ENCODE data around the gene LYPD6B. TPM values are rescaled to one million over a fixed set of nuclear protein-coding genes. Genes with fewer than 3 reads are reported as not detected.

LYPD6B gene
- total and polyA plus RNA-seq, 2 donors from 2014 or later, result 9.4 to 17.6 TPM

GRCh38 chr2:149047118-149047517 lies 8.6 kb downstream of the LYPD6B start:
- intact Hi-C loops (cut with DNase I), result no loop called here
- no peak for TF ChIP-seq CTCF (IDR thresholded peaks at IDR 0.05; ENCODE audit: borderline replicate concordance, extremely low read depth, insufficient read depth)
- Histone ChIP-seq H3K4me1 (ENCODE audit: control insufficient read depth in 2 of 3, insufficient read depth in 2 of 3, low read depth in 1 of 3, low read length in 3 of 3) (no peaks in the 10 kb centered on the region), H3K4me3 (ENCODE audit: low read length in 3 of 3) (no peak overlapping the region), H3K9ac (ENCODE audit: low read length in 3 of 3) (no peak overlapping the region), H3K36me3 (ENCODE audit: control insufficient read depth in 2 of 3, insufficient read depth in 3 of 3, low read length in 3 of 3) (no peaks in the 10 kb centered on the region), H3K9me3 (ENCODE audit: control insufficient read depth in 2 of 3, insufficient read depth in 1 of 3, low read length in 3 of 3) (peaks cover 0 to 7% (median 0%) of the 10 kb centered on the region in 3 donors), H3K27me3 (ENCODE audit: control insufficient read depth, insufficient read depth, low read length) (no peaks in the 10 kb centered on the region), H3K27ac (ENCODE audit: low read depth in 2 of 2, low read length in 2 of 2) (no peak overlapping the region)
- DNase-seq (no peak), FAIRE-seq (no peak)

- Histone ChIP-seq H3K4me3 (ENCODE audit: low read length in 3 of 3) (no peak overlapping the region), H3K27me3 (ENCODE audit: control insufficient read depth, insufficient read depth, low read length) (no peaks in the 10 kb centered on the region), H3K9ac (ENCODE audit: low read length in 3 of 3) (no peak overlapping the region), H3K36me3 (ENCODE audit: control insufficient read depth in 2 of 3, insufficient read depth in 3 of 3, low read length in 3 of 3) (no peaks in the 10 kb centered on the region), H3K4me1 (ENCODE audit: control insufficient read depth in 2 of 3, insufficient read depth in 2 of 3, low read depth in 1 of 3, low read length in 3 of 3) (no peaks in the 10 kb centered on the region), H3K9me3 (ENCODE audit: control insufficient read depth in 2 of 3, insufficient read depth in 1 of 3, low read length in 3 of 3) (peaks cover 0 to 7% (median 0%) of the 10 kb centered on the region in 3 donors), H3K27ac (ENCODE audit: low read depth in 2 of 2, low read length in 2 of 2) (no peak overlapping the region)
- no peak for DNase-seq
- FAIRE-seq, result no peak
- TF ChIP-seq CTCF (IDR thresholded peaks at IDR 0.05; ENCODE audit: borderline replicate concordance, extremely low read depth, insufficient read depth), result no peak
- intact Hi-C loops (cut with DNase I), result no loop called here
Observed at GRCh38 chr2:149049142-149049541, 10.6 kb downstream of the LYPD6B start.

GRCh38 chr2:149050188-149050587 lies 11.7 kb downstream of the LYPD6B start:
- DNase-seq (no peak), FAIRE-seq (no peak)
- no peaks in the 10 kb centered on the region for H3K36me3 ChIP-seq (ENCODE audit: control insufficient read depth in 2 of 3, insufficient read depth in 3 of 3, low read length in 3 of 3)
- no peak overlapping the region for H3K9ac ChIP-seq (ENCODE audit: low read length in 3 of 3)
- TF ChIP-seq CTCF (IDR thresholded peaks at IDR 0.05; ENCODE audit: borderline replicate concordance, extremely low read depth, insufficient read depth), result no peak
- peaks cover 0 to 7% (median 0%) of the 10 kb centered on the region in 3 donors for H3K9me3 ChIP-seq (ENCODE audit: control insufficient read depth in 2 of 3, insufficient read depth in 1 of 3, low read length in 3 of 3)
- no peak overlapping the region for H3K27ac ChIP-seq (ENCODE audit: low read depth in 2 of 2, low read length in 2 of 2)
- intact Hi-C loops (cut with DNase I), result no loop called here
- no peaks in the 10 kb centered on the region for H3K4me1 ChIP-seq (ENCODE audit: control insufficient read depth in 2 of 3, insufficient read depth in 2 of 3, low read depth in 1 of 3, low read length in 3 of 3)
- no peak overlapping the region for H3K4me3 ChIP-seq (ENCODE audit: low read length in 3 of 3)
- H3K27me3 ChIP-seq (ENCODE audit: control insufficient read depth, insufficient read depth, low read length), result no peaks in the 10 kb centered on the region

DNA sequence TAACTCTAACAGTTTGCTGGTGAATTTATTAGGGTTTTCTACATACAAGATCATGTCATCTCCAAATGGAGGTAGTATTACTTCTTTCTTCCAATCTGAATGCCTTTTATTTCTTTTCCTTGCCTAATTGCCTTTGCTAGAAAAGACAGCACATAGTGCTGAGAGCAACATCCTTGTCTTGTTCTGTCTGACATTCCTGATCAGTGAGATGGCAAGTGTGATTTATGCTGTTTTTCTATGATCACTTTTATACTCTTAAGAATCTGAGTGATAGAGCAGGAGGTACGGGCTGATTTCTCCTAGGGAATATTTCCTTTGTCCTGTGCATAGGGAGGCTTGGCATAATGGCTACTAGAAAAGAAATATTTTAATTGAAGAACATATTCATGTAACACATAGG lies 17.3 kb downstream of the LYPD6B start:
- DNase-seq, result no peak
- no peak overlapping the region for H3K4me3 ChIP-seq (ENCODE audit: low read length in 3 of 3)
- intact Hi-C loops (cut with DNase I), result no loop called here
- H3K27ac ChIP-seq (ENCODE audit: low read depth in 2 of 2, low read length in 2 of 2), result no peak overlapping the region
- TF ChIP-seq CTCF (IDR thresholded peaks at IDR 0.05; ENCODE audit: borderline replicate concordance, extremely low read depth, insufficient read depth), result no peak
- no peaks in the 10 kb centered on the region for H3K36me3 ChIP-seq (ENCODE audit: control insufficient read depth in 2 of 3, insufficient read depth in 3 of 3, low read length in 3 of 3)
- no peaks in the 10 kb centered on the region for H3K27me3 ChIP-seq (ENCODE audit: control insufficient read depth, insufficient read depth, low read length)
- H3K9ac ChIP-seq (ENCODE audit: low read length in 3 of 3), result no peak overlapping the region
- H3K4me1 ChIP-seq (ENCODE audit: control insufficient read depth in 2 of 3, insufficient read depth in 2 of 3, low read depth in 1 of 3, low read length in 3 of 3), result peaks cover 0 to 2% (median 0%) of the 10 kb centered on the region in 3 donors
- no peak for FAIRE-seq
- no peaks in the 10 kb centered on the region for H3K9me3 ChIP-seq (ENCODE audit: control insufficient read depth in 2 of 3, insufficient read depth in 1 of 3, low read length in 3 of 3)

Measured in kidney (tissue), 14 donors.